ENCODE measurements around the gene ARHGAP6.

- TF ChIP-seq CTCF (IDR thresholded peaks at IDR 0.05; ENCODE audit: low read depth, low read length) (no peak), MYC (IDR thresholded peaks at IDR 0.05; ENCODE audit: low read depth, low read length) (no peak)
These were observed 267.6 kb downstream of the ARHGAP6 start for GRCh38 chrX:11398139-11398538.
